Stimulated activated CD4-positive, alpha-beta T cell treated with anti-CD3 and anti-CD28 coated beads, TNF-alpha, amount 100 ng/mL, for 24 hours (primary cell): ENCODE results near the gene PHACTR3.
A peak's percentile ranks its signal among the peaks of the same experiment; 100 is the strongest.
"Not testable (repeated sequence)": the region's sequence is repeated elsewhere in the genome, so short reads cannot be mapped to it uniquely, and the experiment has no call there.

Experiments used
- DNase-seq, 3 experiments: peaks; one replicate each; pipeline ENCODE4 v3.0.0-alpha.2; 2020; ENCODE audit warnings: low read depth in 3 of 3

Gene PHACTR3

DNA sequence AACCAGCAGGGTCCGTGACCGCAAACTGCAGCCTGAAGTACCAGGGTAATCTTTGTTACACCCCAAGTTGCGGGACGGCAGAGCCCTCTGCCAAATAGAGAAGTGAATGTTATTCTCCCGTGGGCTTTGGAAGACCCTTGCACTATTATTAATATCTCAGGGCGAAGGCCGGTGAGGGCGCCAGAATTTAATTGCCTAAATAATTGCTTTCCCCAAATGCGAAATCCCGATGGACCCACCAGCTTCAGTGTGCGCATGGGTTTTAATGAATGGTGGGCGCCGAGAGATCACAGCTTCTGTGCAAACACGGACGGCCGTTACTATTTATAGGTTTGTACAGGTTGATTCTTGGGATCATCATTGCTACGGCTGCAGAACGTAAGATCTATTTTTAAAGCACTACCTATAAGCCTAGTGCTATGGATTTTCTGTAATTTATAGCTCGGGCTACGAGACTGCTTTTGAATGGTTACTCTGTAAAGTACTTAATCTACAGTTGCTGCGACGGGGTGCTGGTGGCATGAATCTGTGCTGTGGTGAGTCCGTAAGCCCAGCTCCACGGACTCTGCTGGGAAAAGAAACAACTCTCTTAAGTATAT is 15.2 kb upstream of the PHACTR3 start:
- no peak for DNase-seq

- no peak for DNase-seq
Measured at GRCh38 chr20:59591061-59591460, 13.3 kb upstream of the PHACTR3 start.

DNA sequence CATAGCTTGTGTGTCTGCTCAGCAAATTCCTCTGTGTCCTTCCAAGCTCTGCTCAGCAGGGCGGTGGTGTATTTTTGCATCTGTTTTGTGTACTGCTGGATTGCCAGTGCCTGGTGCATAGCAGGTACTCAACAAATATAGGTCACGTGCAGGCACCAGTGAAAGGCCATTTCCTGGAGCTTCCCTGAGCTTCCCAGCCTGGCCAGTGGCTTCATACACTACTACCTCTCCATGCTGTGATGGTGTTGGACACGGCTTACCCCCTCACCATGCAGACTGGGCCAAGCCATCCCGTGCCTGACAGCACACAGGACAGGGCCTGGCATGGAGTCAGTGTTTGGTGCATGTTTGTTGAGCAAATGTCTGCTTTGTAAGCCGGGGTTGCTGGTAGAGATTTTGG is 7.7 kb upstream of the PHACTR3 start:
- no peak for DNase-seq

- no peak for DNase-seq
Measured at GRCh38 chr20:59597240-59597639, 7.1 kb upstream of the PHACTR3 start.

DNA sequence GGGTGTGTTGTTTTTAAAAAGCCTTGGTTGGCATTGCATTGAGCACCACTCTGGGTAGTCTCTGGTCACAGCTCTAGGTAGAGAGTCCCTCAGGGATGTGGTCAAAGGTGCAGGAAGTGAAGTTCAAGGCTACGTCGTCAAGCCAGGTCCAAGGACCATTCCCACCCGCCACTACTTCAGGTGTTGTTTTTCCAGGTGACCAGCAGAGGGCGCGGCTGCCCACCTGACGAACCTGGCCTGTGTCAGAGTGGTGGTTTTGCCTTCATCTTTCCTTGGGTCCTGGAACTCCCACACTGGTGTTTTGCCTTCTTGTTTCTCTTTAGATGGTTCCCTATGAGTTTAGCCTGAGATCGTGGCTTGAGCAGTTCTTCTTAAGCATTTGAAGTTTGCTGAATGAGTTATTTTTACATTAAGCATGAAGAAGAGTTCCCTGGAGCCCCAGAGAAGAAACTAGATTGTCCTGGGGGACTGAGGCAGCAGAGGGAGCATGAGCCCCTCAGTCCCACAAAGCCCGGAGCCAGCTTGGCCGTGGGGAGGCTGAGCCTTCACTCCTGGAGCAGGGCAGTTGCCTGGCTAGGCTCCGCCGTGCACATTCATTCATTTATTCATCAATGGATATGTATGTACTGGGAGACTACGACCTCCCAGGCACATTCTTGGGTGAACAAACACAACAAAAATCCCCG is 5.6 kb upstream of the PHACTR3 start:
- DNase-seq: peak in 1 of 3 experiments; percentile 31

DNA sequence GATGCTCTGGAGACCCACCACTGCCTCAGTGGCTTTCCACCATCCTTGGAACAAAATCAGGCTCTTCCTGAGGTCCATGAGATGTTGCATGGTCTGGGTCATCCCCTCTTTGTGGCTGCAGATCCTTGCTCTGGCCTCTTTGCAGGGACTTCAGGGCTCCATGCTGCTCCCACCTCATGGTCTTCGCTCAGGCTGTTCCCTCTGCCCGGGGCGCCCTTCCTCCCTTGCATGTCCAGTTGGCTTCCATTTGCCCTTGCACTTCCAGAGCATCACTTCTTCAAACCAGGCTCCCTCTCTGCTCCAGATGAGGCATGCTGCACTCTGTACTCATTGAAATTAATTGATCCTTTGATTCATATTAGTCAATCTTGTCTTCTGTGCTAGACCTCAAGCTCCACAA is 4.4 kb upstream of the PHACTR3 start:
- DNase-seq: no peak

DNA sequence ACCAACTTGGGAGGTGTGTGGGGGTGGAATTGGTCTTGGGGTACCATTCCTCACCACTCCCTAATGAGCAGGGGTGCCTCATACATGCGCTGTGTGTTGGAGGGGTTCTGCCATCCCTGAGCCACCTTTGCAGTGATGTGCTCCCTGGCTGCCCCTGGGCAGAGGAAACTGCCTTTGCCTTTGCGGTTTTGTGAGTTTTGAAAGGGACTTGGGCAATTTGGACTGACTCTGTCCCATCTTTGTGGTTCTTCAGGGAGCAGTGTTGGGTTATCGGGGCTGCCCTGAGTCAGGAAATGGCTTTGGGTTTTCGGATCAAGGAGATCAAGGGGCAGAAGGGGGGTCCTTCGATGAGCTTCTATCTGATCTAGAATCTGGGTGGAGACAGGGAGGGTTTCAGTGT is 3.9 kb upstream of the PHACTR3 start:
- no peak for DNase-seq

- DNase-seq: no peak
Measured at GRCh38 chr20:59602546-59603080, 1.7 kb upstream of the PHACTR3 start.

- DNase-seq: no peak
Measured at GRCh38 chr20:59603176-59603575, 1.2 kb upstream of the PHACTR3 start.

DNA sequence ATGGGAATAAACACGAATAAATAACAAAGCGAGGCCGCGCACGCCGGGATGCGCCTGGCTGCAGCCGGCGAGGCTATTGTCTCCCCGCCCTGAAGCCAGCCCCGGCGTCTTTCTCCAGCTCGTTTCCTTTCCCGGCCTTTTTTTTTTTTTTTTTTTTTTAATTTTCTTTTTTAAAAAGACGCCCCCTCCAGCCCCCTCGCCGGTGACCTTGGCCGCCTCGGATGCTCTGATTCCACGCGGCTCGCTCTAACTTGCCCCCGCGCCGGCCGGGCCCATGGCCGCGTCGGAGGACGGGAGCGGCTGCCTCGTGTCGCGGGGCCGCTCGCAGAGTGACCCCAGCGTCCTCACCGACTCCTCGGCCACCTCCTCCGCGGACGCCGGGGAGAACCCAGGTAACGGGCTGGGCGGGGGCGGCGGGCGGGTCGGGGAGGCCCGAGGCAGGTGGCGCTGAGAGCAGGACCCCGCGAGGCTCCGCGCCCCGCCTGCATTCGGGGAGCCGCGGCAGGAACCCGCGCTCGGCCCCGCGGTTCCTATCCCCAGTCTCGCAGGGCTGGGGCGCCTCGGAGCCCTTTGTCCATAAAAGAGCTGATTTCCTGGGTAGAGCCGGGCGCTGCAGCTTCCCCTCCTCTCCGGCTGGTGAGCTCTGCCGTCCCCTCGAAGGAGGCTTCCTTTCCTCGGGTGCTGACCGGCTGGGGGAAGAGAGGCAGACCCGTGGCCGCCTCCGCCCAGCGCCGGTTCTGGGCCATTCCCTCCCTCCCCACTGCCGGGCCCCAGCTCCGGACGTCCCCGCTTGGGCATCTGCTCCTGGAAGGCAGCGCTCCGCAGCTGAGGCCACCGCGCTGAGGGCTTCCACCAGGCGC is 631 bp downstream of the PHACTR3 start:
- DNase-seq: no peak

GRCh38 chr20:59605601-59606364 is 1.4 kb downstream of the PHACTR3 start:
- DNase-seq: no peak

DNA sequence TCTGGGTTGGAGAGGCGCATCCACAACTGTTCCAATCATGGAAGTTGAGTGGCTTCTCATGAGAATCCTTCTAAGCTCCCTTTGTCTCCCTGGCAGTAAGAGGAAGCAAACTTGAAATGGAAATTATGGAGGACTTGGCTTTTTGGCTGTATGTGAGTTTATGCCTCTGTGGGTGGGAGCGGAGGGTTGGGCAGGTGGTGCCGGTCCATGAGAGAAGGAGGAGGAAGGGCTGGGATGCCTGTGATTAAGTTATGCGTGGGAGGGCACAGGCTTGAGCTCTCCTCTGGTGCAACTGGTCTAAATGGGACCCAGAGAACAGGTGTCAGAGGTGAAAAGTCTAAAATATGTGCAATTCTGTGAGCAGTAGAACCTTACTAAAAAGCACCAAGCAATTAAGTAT is 2.2 kb downstream of the PHACTR3 start:
- DNase-seq: no peak

DNA sequence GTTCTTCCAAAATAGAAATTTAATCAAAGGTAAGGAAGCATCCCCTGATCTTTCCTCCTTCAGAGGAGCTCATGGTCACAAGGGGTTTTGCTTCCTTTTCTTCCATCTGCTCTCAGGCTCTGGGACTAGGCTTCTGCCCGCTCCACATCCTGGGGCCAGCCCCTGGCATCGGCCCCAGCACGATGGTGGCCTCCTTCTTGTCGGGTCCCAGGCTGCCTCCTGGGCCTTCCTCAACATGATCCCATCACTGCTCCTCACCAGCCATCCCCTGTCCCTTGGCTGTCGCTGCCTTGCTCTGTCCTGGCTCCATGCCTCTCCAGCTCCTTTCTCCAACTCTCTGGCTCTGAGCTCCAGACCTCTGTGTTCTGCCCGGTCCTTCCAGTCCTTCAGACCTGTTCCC is 4.1 kb downstream of the PHACTR3 start:
- no peak for DNase-seq

GRCh38 chr20:59608871-59609270 is 4.5 kb downstream of the PHACTR3 start:
- DNase-seq: no peak

DNA sequence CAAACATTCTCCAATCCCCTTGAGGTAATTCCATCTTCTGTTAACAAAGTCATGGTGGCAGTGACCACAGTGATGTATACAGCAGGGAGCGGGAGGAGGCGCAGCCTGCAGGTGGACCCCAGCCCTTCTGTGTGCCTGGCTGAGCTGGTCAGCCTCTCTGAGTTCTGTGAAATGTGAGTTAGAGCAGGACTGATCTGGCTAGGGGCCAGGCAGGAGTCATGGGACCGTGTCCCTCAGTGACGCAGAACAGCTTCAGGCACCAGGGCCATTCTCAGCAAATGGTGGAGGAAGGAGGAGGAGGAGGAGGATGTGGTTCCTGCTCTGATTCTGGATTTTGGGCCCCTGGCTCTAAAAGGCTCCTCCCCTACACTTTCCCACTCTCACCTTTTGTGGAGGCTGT is 6.9 kb downstream of the PHACTR3 start:
- DNase-seq: no peak

DNA sequence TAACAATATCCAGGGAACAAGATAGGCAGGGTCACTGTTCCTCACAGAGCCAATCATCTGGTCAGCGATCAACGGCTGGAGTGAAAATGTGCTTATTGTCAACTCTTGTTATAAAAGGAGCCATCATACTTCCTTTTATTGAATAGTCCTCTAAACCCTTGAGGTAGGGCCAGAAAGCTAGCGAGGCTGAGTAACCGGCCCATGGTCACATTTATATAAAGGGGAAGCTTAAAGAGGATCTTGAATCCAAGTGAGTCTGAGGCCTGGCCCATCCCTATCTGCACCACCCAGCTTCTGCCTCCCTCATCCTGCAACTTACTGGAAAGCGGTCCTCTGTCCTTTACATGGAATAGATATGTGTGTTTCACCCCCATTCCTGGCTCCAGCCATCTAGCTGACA is 9.5 kb downstream of the PHACTR3 start:
- no peak for DNase-seq

GRCh38 chr20:59614714-59615113 is 10.4 kb downstream of the PHACTR3 start:
- DNase-seq: no peak

GRCh38 chr20:59616306-59616705 is 12.0 kb downstream of the PHACTR3 start:
- DNase-seq: no peak

DNA sequence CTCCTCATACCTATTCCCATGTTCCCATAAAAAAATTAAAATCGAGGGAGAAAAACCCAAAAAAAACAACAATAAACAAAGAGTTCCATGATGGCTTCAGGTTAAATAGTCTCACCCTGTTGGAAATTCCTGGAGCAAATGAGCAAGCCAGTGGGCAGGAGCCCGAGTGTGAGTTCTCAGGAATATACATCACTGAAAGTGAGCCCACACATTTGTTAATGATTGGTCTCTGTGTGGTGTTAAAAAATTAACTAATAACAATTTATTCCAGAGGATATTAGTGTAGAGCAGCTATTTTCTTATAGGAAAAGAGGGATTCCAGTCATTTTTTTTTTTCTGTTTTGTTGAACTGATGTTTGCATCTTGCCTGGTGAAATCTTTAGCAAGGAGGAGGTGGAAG is 12.9 kb downstream of the PHACTR3 start:
- DNase-seq: no peak

- DNase-seq: no peak
Measured at GRCh38 chr20:59618131-59618530, 13.8 kb downstream of the PHACTR3 start.

DNA sequence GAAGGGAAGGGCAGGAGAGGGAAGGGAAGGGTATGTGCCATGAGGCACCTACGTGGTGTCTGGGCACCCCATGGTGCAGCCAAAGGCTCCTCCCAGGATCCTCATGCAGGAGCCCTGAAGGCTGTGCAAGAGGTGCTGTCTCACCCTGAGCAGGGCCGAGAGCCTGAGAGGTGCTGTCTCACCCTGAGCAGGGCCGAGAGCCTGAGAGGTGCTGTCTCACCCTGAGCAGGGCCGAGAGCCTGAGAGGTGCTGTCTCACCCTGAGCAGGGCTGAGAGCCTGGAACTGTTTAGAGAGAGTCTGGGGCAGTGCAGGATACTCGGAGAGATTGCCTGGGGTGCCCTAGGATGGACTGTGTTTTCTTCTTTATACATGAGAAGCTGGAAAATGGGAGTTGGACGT is 14.2 kb downstream of the PHACTR3 start:
- DNase-seq: not testable (repeated sequence)
